GM19463 (cell line): ENCODE data around the gene CLDN24.
"Not testable (repeated sequence)": the region's sequence is repeated elsewhere in the genome, so short reads cannot be mapped to it uniquely, and the experiment has no call there.

Source experiments
- ATAC-seq: cut with Tn5 transposase; IDR thresholded peaks from one replicate; pipeline ENCODE4 v1.9.1; 2021; ENCODE audit warnings: mild to moderate bottlenecking, moderate library complexity; ENCODE audit not compliant: unreplicated experiment

CLDN24 gene

DNA sequence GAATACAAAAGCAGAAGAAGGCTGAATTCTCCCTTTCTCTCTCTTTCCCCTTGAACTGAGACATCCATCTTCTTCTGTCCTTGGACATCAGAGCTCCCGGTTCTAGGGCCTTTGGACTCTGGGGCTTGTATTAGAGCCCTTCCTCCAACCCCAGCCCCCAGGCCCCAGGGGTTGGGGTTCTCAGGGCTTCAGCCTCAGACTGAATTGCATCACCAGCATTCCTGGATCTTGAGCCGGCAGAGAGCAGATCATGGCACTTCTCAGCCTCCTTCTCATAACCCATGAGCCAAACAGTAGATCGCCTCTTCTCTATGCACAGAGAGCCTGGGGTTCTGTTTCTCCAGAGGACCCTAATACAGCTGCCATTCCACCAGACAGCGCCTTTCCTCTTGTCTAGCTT lies 25.3 kb upstream of the CLDN24 start:
- ATAC-seq = no peak

DNA sequence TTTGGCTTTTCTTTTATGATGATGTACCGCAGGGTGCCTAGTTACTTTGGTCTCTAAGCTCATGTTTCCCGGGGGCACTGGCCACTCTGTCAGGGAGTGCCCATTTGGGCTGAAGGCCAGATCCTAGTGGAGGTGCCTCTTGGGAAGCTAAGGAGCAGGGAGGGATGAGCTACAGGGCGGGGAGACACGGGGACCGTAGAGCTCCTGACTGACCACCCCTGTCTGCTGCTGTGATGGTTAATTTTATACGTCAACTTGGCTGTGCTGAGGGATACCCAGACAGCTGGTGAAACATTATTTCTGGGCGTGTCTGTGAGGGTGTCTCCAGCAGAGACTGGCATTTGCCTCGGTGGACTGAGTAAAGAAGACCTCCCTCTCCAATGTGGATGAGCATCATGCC lies 24.9 kb upstream of the CLDN24 start:
- no peak for ATAC-seq

DNA sequence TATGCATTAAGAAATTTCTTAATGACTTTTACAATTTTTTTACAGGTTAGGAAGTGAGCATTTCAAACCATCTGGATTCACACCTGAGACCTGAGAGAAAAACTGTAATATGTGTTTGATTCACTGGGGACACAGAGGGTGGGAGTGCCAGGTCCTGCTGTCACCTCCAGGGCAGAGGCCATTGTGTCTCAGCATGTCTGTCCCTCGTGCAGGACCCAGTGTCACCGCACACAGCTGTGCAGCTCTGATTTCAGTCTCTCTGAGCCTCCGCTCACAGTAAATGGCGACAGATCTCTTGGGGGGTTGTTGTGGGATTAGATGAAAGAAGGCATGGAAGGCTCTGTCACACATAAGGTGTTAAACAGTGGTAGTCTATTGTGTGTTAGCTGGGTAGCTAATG lies 23.0 kb upstream of the CLDN24 start:
- ATAC-seq = no peak

GRCh38 chr4:183344523-183345255 lies 22.5 kb upstream of the CLDN24 start:
- no peak for ATAC-seq

DNA sequence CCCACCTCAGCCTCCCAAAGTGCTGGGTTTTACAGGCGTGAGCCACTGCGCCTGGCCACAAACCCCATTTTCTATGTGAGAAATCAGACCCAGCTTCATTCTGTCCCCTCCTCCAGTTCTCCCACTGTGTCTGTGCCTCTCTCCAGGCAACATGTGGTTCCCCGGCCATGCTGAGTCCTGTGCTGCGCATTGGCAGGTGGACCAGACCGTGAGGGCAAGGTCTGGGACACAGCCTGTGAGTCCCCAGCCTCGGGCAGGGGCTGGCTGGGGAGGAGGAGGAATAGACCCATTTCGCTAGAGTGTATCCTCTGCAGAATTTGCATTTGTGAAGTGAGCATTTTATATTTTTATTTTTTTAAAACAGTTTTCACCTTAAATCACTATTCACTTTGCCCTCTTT lies 21.5 kb upstream of the CLDN24 start:
- ATAC-seq = no peak

GRCh38 chr4:183342541-183343533 lies 20.6 kb upstream of the CLDN24 start:
- ATAC-seq = peak; percentile 54

GRCh38 chr4:183337833-183338232 lies 15.6 kb upstream of the CLDN24 start:
- ATAC-seq = no peak

DNA sequence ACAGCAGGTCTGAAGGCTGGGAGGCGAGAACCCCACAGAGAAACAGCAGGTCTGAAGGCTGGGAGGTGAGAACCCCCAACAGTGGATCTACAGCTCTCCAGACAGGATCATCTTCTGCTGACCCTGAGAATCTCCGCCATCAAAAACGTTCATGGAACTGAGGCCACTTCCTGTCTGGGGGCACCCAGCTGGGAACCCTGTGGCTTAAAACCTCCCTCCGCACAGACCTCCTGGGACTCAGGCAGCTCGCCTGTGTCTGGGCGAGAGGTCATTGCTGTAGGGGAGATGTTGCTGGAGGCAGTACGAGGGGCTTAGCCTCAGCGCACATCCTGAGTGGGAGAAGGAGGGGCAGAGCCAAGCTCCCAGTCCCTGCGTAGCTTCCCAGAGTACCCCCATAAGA lies 15.1 kb upstream of the CLDN24 start:
- no peak for ATAC-seq

DNA sequence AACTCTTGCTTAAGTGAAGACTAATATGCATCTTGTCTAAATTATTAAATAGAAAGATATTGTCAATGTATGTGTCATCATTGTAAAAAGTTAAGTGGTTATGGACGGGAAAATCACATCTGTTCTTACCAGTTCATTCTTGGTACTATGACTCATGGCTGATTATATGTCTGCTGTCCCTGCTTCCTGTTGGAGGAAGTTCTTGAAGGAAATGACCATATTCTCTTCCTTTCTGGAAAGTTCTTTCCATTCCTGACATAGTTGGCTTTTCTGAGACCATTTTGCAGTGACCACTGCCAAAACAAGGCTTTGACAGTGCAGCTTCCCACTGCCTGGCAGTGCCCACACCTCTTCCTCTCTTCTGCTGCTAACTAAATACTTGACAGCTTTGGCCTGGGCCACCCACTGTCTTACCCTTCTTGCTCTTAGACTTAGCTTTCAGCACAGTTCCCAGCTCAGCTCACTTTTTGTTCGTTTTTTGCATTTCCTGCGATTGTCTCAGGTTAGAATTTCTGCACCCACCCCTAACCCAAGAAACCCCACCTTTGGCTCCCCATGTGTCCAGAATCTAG lies 13.2 kb upstream of the CLDN24 start:
- no peak for ATAC-seq

GRCh38 chr4:183333983-183334382 lies 11.8 kb upstream of the CLDN24 start:
- ATAC-seq = no peak

DNA sequence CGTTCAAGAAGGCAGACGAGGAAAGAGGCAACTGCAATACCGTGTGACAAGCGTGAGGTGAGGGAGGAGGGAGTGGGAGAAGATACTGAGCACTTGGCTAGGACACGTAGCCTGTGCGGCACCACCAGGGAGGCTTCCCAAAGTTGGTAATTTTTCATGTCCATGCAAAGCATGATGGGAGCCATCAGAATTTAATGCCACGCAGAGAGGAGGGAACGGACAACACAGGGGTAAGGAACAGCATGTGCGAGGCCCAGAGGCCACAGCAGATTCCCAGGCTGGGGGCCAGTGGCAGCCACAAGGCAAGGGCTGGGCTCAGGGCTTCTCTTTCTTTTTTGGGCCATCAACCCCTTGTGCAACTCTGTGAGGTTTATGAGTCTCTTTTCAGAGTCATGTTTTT lies 11.0 kb upstream of the CLDN24 start:
- ATAC-seq = no peak

DNA sequence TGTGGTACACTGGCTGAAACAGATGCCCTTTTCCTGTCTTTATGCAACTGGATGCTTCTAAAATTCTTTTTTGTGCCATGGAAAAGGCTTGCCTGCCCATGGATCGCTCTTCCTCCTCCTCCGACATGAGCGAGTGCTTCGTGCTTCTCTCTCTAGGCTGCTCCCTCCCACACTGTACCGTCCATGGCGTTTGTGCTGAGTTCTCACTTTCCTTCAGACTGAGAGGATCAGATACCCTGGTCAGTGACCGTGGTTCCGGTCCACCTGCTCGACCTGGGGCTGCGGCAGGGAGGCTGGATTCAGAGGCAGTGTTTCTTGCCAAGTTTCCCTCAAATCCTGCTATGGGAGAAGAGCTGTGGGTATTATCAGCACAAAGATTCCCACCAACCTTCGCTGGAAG lies 10.2 kb upstream of the CLDN24 start:
- no peak for ATAC-seq

DNA sequence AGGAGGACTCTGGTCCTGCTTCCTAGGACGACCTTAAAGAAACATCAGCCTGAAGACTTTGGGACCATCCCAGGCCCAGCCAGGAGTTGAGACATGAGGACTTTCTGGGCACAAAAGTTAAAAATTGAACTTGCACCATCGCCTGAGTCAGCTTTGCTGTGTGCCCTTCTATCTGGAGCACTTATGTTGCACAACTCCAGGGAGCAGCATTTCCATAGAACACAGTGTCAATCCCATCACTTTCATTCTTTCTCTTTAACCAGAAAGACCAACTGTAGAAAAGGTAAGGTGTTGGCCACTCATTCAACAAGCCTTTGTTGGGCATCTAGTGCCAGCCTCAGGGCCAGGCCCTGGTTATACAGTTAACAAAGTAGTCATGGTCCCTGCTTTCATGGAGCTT lies 8.6 kb upstream of the CLDN24 start:
- no peak for ATAC-seq

DNA sequence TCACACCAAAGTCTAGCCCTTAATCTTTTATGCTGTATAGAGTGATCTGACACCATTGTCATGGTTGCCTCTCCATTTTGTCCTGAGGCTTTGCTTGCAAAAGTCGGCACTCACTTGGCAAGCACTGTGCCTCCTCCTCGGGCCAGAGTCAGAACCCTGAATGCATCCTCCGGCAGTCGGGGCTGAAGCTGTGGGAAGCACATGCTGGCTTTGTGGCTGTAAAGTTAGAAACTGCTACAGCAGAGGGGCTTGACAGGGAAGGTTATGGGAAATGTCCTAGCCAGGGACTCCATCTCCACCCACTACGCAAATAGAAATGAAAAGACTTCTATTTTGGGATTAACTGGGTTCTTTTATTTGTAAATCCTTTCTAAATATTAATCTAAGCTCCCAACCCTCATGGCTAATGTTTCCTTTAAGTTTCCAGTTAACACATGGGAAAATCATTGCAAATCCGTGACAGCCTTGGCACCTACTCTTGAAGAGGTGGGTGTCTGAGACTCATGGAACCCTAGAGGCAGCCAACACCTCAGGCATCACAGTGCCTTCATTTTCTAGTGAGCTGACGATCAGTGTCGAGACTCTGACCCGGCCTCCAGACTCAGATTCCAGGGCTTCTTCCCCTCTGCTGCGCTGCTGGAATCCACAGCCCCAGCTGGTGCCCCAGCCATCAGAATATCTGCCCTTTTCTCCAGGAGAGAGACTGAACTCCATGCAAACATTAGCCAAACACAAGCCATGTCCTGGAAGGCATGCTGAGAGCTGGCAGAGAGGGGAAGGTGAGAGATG lies 7.9 kb upstream of the CLDN24 start:
- no peak for ATAC-seq

- ATAC-seq = no peak
These were observed 7.0 kb upstream of the CLDN24 start for GRCh38 chr4:183329244-183329643.

DNA sequence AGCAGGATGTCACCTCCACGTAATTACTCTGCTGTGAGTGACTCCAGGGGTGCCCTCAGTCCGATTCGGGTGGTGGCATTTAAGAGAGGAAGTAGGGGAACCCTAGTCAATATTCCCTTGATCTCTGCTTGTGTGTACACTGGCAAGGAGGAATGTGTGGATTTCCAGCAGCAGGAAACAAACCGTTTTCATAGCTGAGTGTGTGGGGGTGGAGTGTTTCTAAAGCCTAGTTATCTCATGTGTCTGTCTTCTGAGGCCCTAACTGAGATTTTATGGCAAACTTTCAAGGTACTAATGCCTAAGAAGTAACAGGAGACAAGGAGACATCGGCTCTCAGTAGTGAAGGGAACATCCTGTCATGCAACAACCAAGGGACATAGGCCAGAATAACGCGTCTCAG lies 6.6 kb upstream of the CLDN24 start:
- no peak for ATAC-seq

DNA sequence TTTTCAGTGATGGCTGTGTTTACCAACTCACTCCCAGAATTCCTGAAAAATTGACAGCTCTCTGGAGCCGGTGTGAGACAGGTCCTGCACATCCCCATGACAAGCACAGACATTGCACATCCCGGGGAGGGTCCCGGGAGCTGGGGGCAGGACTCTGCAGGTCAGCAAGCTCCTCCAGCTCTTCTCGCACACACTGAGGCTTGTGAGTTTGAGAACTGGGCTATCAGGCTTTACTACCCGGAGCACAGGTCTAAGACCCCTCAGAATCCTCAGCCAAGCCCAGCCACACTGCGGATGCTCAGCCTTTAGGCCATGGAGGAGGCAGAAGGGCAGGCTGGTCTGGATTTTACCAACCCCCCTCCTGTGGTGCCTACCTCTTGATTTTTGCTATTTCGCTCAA lies 5.6 kb upstream of the CLDN24 start:
- ATAC-seq = no peak

DNA sequence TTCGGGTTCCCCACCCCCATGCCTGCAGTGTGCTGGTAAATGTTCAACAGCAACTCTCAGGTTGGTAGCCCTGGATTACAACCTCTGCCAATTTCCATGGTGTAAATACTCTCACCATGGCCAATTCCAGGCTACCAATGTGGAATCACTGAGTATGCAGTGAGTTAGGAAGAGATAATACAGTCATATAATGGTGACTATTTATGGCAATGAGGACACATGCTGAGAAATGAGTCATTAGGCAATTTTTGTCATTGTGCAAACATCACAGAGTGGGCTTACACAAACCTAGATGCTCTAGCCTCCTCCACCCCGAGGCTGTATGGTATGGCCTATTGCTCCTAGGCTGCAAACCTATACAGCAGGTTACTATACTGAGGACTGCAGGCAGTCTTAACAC lies 4.6 kb upstream of the CLDN24 start:
- ATAC-seq = no peak

GRCh38 chr4:183326387-183326786 lies 4.2 kb upstream of the CLDN24 start:
- not testable (repeated sequence) for ATAC-seq

GRCh38 chr4:183324619-183325018 lies 2.4 kb upstream of the CLDN24 start:
- ATAC-seq = no peak

DNA sequence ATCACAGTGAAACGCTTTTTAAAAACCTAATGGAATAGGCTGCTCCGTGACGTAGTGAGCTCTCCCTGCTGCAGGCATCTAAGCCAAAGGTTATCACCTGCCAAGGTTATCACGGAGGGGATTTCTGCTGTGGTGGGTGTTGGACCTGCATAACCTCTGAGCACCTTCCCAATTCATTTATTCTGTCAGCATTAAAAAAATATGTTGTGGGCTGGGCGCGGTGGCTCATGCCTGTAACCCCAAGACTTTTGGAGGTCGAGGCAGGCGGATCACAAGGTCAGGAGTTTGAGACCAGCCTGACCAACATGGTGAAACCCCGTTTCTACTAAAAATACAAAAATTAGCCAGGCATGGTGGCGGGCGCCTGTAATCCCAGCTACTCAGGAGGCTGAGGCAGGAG lies 1.8 kb upstream of the CLDN24 start:
- not testable (repeated sequence) for ATAC-seq
